SW 1271 (cell line): ENCODE measurements around the gene CSNK1E.
A peak's percentile ranks its signal among the peaks of the same experiment; 100 is the strongest.
"Not testable (repeated sequence)": the region's sequence is repeated elsewhere in the genome, so short reads cannot be mapped to it uniquely, and the experiment has no call there.

Source experiments
- DNase-seq, 2 experiments: peaks; one replicate each; lab custom pipeline; 2025; lab: John Stamatoyannopoulos, UW

The CSNK1E gene

GRCh38 chr22:38317122-38317994, at the start of gene CSNK1E:
Gene CSNK1E, minus strand, starts transcription at chr22:38317433. Its CDS starts 3,276 bp downstream, at chr22:38314157.
- peak in 1 of 2 experiments; percentile 41 for DNase-seq

GRCh38 chr22:38365829-38366228, 48.6 kb upstream of the CSNK1E start:
- not testable (repeated sequence) for DNase-seq

GRCh38 chr22:38365174-38365573, 47.9 kb upstream of the CSNK1E start:
- DNase-seq: not testable (repeated sequence)

- DNase-seq: not testable (repeated sequence)
These were observed 43.3 kb upstream of the CSNK1E start for GRCh38 chr22:38360560-38360959.

GRCh38 chr22:38359817-38360216, 42.6 kb upstream of the CSNK1E start:
- DNase-seq: not testable (repeated sequence)

- not testable (repeated sequence) for DNase-seq
These were observed 40.7 kb upstream of the CSNK1E start for GRCh38 chr22:38357971-38358370.

GRCh38 chr22:38355275-38355674, 38.0 kb upstream of the CSNK1E start:
- DNase-seq: no peak

- no peak for DNase-seq
These were observed 36.5 kb upstream of the CSNK1E start for GRCh38 chr22:38353701-38354100.

DNA sequence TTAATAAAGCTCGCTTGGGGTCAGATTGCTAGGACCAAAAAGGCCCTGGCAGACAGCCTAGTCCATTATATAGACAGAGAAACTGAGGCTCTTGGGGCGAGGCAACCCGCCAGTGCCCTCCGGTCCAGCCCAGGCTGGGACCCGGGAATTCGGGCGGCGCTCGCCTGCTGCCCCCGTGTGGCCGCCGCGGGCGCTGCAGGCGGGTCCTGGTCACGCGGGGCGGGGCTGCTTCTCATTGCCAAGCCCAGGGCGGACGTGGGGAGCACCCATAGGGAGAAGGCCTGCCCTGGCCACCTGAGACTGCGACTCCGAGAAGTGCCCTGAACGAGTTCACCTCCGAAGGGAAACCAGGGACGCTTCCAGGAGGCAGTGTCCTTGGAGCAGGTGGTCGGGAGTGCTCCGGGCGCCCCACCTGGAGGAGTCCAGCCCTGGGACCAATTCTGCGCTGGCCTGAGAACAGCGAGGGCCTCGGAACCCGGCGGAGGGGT, 36.0 kb upstream of the CSNK1E start:
- no peak for DNase-seq

GRCh38 chr22:38352436-38352835, 35.2 kb upstream of the CSNK1E start:
- no peak for DNase-seq

GRCh38 chr22:38350444-38351359, 33.5 kb upstream of the CSNK1E start:
- DNase-seq: no peak

DNA sequence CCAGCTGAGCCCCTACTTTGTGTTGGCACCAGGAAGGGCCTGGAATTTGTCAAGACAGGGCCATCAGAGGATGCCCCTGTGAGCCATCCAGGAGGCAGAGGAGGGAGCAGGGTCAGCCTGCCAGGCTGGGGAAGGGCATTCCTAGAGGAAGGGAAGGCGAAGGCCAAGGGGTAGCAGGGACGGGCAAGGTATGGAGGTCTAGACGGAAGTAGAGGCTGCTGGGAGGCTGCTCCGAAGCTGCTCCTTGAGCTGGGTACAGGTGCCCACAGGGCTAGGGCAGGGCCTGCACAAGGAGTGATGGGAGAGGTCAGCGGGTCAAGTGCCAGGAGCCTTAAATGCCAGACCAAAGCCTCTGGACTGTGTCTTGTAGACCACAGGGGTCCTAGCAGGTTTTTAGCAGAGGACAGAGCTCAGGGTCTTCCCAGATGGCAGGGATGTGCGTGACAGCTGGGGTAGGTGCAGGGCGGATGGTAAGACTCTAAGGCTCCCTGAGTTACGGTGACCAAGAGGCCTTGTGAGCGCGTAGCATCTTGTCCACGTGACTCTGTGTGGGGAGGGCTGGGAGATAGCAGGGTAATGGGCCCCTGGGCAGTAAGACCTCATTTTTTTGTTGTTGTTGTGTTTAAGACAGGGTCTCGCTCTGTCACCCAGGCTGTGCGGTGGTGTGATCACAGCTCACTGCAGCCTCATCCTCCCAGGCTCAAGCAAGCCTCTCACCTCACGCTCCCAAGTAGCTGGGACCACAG, 31.7 kb upstream of the CSNK1E start:
- no peak for DNase-seq

DNA sequence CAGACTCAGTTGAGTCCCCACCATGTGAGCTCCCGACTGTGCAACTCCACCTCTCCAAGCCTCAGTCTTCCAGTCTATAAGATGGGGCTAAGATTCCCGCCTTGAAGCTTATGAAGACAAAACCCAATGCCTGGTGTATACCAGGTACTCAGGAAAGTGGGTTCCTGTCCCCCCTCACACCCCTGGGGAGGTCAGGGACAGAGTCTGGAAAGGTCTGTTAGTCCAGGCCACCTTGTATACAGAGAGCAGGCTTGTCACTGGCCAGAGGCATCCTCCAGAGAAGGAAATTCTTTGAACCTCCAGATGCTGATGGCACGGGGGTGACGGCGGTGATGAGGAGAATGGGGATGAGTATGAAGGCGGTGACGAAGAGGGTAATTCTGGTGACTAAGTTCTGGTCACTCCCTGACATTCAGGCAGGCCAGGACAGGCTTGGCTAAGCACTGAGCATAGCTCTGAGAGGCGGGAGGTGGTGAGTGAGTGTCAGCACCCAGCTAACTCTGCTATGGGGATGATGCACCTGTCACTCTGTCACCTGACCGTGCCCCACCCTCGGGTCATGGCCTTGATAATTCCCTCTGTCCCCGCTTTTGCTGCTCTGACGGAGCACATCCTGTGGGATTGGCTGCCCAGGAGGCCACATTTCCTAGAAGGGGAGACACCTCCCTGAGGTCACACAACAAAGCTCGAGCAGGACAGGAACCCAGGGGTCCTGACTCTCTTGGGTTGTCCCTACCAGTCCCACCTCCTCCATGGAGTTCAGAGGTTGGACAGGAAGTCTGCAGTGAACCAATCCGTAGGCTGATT, 30.9 kb upstream of the CSNK1E start:
- DNase-seq: no peak

- no peak for DNase-seq
These were observed 30.1 kb upstream of the CSNK1E start for GRCh38 chr22:38347181-38347943.

DNA sequence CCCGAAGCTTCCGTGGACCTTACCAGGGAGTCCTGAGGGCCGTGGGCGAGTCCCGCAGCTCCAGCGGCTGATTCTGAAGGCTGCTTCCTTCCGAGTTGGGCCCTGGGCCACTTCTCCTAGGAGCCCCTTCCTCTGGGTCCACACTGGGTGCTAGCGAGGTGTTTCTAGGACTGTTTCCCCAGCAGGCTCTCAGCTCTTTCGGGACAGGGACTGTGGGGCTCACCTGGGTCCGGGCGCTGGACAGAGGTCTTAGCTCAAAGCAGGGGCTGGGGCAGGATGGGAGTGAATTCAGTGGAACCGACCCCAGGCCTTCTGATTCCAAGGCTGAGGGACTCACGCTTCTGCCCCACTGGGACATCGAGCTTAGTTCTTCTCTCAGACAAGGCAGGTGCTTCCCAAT, 29.3 kb upstream of the CSNK1E start:
- no peak for DNase-seq

DNA sequence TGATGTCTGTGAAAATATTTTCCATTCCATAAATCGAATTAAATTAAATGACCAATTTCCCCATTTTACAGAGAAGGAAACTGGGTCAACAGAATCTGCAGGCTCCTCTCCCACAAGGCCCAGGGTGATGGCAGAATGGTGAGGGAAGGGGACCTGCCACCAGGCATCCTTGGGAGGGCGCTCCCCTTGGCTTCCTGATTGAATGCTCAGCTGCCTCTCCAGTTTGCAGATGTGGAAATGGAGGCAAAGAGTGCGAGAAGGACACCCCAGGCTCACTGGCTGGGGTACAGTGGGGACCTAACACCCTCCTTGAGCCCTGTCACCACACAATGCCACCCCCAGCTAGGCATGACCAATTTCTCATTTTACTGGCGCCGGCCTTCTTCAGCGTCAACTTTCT, 28.5 kb upstream of the CSNK1E start:
- DNase-seq: no peak

- DNase-seq: not testable (repeated sequence)
These were observed 22.7 kb upstream of the CSNK1E start for GRCh38 chr22:38339893-38340292.

DNA sequence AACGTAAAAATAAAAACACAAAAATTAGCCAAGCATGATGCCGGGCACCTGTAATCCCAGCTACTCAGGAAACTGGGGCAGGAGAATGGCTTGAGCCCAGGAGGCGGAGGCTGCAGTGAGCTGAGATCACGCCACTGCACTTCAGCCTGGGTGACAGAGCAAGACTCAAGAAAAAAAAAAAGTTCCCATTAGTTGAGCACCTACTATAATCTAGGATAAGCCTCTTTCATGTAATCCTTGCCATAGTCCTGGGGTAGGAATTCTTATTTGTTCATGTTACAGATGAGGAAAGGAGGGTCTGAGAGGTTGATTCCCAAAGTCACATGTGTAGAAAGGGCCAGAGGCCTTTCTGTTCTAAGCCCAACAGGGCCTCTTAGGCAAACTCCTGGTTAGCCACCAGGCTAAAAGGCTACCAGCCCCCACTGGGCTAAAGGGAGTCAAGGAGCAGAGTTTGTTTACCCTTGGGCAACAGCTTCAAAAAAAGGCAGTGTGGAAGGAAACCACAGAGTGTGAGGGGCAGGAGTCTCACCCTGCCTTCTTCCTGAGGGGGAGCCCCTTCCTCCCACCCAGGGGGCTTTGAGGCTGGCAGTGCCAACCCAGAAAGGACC, 21.6 kb upstream of the CSNK1E start:
- no peak for DNase-seq

GRCh38 chr22:38336699-38337098, 19.5 kb upstream of the CSNK1E start:
- DNase-seq: no peak

GRCh38 chr22:38335077-38335476, 17.8 kb upstream of the CSNK1E start:
- no peak for DNase-seq
